ENCODE results near the gene CALN1. TPM values are rescaled to one million over a fixed set of nuclear protein-coding genes. Genes with fewer than 3 reads are reported as not detected.

Gene CALN1
- total RNA-seq, 1 experiment from 2014 or later = 0.05 TPM

- no TSS peak for BruUV-seq (replicated peaks)
- intact Hi-C loops (cut with micrococcal nuclease; ENCODE audit: unreplicated experiment) = loop anchor here (2.0 kb wide), 1 partner anchor 875 kb away; no protein-coding TSS in a partner anchor
- TF ChIP-seq REST (IDR thresholded peaks at IDR 0.05; ENCODE audit: insufficient read depth in 1 of 2, low read depth in 2 of 2, low read length in 1 of 2) (no peak), POLR2AphosphoS5 (IDR thresholded peaks at IDR 0.05; ENCODE audit: low read depth, low read length) (no peak), SIN3A (IDR thresholded peaks at IDR 0.05; ENCODE audit: borderline replicate concordance, insufficient read depth, low read depth, low read length) (no peak), TCF7L2 (IDR thresholded peaks at IDR 0.05; ENCODE audit: low read depth, low read length) (no peak), CTCF (IDR thresholded peaks at IDR 0.05) (no peak)
- no peaks in the 10 kb centered on the region for H3K4me1 ChIP-seq (ENCODE audit: control insufficient read depth, insufficient read depth, low read length)
- no peak overlapping the region for H3K4me3 ChIP-seq (ENCODE audit: low read depth in 2 of 2, low read length in 2 of 2)
- ChIA-PET POLR2A (interaction anchor here (0.5 kb wide), 1 partner anchor 387 kb away, joined by 3 read pairs; no protein-coding TSS in a partner anchor), CTCF (no interaction called here)
- ATAC-seq = no peak
- in situ Hi-C loops (cut with HindIII; ENCODE audit: low pct_unique_long_range_greater_than_20kb, low sequenced_read_pairs) = no loop called here
- DNase-seq (ENCODE audit: low read depth, low spot score) = no peak
- no peaks in the 10 kb centered on the region for H3K27me3 ChIP-seq (ENCODE audit: control insufficient read depth, insufficient read depth, low read length)
- no peaks in the 10 kb centered on the region for H3K36me3 ChIP-seq (ENCODE audit: control insufficient read depth, insufficient read depth, low read length)
- H3K27ac ChIP-seq (ENCODE audit: low read length) = no peak overlapping the region
- no peaks in the 10 kb centered on the region for H3K9me3 ChIP-seq (ENCODE audit: control insufficient read depth, insufficient read depth, low read depth, low read length)
Observed at GRCh38 chr7:71731740-71732139, 680.4 kb downstream of the CALN1 start.

All from Panc1 (cell line).